ENCODE measurements around the gene SFRP5.

DNA sequence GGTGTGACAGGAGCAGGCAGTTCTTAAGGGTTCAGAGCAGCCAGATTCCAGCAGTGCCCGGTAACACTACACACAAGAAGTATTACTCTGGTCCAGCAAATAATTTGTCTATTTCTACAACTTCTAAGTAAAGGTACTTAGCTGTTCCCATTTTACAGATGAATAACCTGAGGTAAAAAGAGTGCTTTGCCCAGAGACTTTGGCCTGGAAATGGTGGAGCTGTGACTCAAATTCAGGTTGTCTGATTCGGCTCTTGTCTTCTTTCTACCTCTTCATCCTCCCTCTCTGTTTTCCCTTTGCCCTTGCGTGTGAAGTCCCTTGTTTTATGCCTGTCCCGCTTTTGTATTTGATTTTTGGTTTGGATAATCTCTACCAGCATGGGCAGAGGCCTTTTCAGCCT, 17.1 kb downstream of the SFRP5 start:
- TF ChIP-seq, protein P1, sequence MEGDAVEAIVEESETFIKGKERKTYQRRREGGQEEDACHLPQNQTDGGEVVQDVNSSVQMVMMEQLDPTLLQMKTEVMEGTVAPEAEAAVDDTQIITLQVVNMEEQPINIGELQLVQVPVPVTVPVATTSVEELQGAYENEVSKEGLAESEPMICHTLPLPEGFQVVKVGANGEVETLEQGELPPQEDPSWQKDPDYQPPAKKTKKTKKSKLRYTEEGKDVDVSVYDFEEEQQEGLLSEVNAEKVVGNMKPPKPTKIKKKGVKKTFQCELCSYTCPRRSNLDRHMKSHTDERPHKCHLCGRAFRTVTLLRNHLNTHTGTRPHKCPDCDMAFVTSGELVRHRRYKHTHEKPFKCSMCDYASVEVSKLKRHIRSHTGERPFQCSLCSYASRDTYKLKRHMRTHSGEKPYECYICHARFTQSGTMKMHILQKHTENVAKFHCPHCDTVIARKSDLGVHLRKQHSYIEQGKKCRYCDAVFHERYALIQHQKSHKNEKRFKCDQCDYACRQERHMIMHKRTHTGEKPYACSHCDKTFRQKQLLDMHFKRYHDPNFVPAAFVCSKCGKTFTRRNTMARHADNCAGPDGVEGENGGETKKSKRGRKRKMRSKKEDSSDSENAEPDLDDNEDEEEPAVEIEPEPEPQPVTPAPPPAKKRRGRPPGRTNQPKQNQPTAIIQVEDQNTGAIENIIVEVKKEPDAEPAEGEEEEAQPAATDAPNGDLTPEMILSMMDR (IDR thresholded peaks at IDR 0.05): no peak
- TF ChIP-seq POLR2A (IDR thresholded peaks at IDR 0.05): no peak

Measured in body of pancreas (tissue), 4 donors.